WTC11 (cell line): Measurements from ENCODE around the gene IFIT1. TPM values are rescaled to one million over a fixed set of nuclear protein-coding genes. Genes with fewer than 3 reads are reported as not detected.

Experiments
- ATAC-seq: fragments of 200-7000 bp; cut with Tn5 transposase; 2 replicates; pipeline ENCODE4 v1.10.0; 2021; ENCODE audit warnings: mild to moderate bottlenecking, moderate library complexity
- CTCF ChIA-PET: fragments of 300-600 bp; sonication (Branson Sonifier 250); formaldehyde crosslinking; loops from one replicate; lab custom pipeline; 2021; ENCODE audit warnings: antibody characterized with exemption; lab: Charles Lee
- POLR2A ChIA-PET: fragments of 350-600 bp; sonication (Branson Sonifier 250); formaldehyde crosslinking; loops from one replicate; lab custom pipeline; 2021; ENCODE audit warnings: antibody characterized with exemption; lab: Charles Lee
- DNase-seq: peaks from one replicate; pipeline ENCODE4 v3.0.0; 2021; ENCODE audit warnings: low spot score
- H3K27ac Mint-ChIP-seq: 2 replicates; pipeline ENCODE4 v1.8.0; 2021; ENCODE audit warnings: mixed read lengths
- H3K27me3 Mint-ChIP-seq: 2 replicates; pipeline ENCODE4 v1.8.0; 2021; ENCODE audit warnings: low read depth, mild to moderate bottlenecking, moderate library complexity, mixed read lengths
- H3K36me3 Mint-ChIP-seq: 2 replicates; pipeline ENCODE4 v1.8.0; 2021; ENCODE audit warnings: mixed read lengths
- H3K4me1 Mint-ChIP-seq: 2 replicates; pipeline ENCODE4 v1.8.0; 2022; ENCODE audit warnings: mixed read lengths
- H3K4me3 Mint-ChIP-seq: 2 replicates; pipeline ENCODE4 v1.8.0; 2021; ENCODE audit warnings: mild to moderate bottlenecking, moderate library complexity, mixed read lengths
- H3K9me3 Mint-ChIP-seq: 2 replicates; pipeline ENCODE4 v1.8.0; 2021; ENCODE audit warnings: mixed read lengths
- ATF2 ChIP-seq: sonication (generic); formaldehyde crosslinking; IDR thresholded peaks from 2 replicates; pipeline ENCODE4 v1.8.1; 2022; ENCODE audit warnings: low read depth, missing genetic modification reagents, borderline replicate concordance
- ETV6 ChIP-seq: sonication (generic); formaldehyde crosslinking; IDR thresholded peaks from 2 replicates; pipeline ENCODE4 v1.8.1; 2022; ENCODE audit warnings: mild to moderate bottlenecking, missing genetic modification reagents
- FOXP4 ChIP-seq: sonication (generic); formaldehyde crosslinking; IDR thresholded peaks from 2 replicates; pipeline ENCODE4 v1.8.0; 2022; ENCODE audit warnings: mild to moderate bottlenecking, missing genetic modification reagents
- GTF2I ChIP-seq: fragments of 250-450 bp; sonication (Bioruptor Pico); conservative IDR thresholded peaks from 2 replicates; pipeline ENCODE4 v1.4.0; 2021; ENCODE audit warnings: mild to moderate bottlenecking
- HMGA2 ChIP-seq: fragments of 250-450 bp; sonication (Bioruptor Pico); IDR thresholded peaks from 2 replicates; pipeline ENCODE4 v1.4.0; 2021; ENCODE audit warnings: mild to moderate bottlenecking, moderate library complexity
- HMGXB4 ChIP-seq: sonication (generic); formaldehyde crosslinking; IDR thresholded peaks from 2 replicates; pipeline ENCODE4 v1.8.1; 2023; ENCODE audit warnings: mild to moderate bottlenecking, moderate library complexity, missing genetic modification reagents
- PREB ChIP-seq: sonication (generic); formaldehyde crosslinking; IDR thresholded peaks from 2 replicates; pipeline ENCODE4 v1.8.1; 2022; ENCODE audit warnings: mild to moderate bottlenecking, missing genetic modification reagents, moderate library complexity, borderline replicate concordance
- TEAD1 ChIP-seq: sonication (generic); formaldehyde crosslinking; IDR thresholded peaks from 2 replicates; pipeline ENCODE4 v1.8.0; 2022; ENCODE audit warnings: mild to moderate bottlenecking, missing genetic modification reagents
- TP53 ChIP-seq: sonication (generic); formaldehyde crosslinking; IDR thresholded peaks from 2 replicates; pipeline ENCODE4 v1.8.1; 2023; ENCODE audit warnings: mild to moderate bottlenecking, missing genetic modification reagents
- ZNF263 ChIP-seq: sonication (generic); formaldehyde crosslinking; IDR thresholded peaks from 2 replicates; pipeline ENCODE4 v1.8.1; 2022; ENCODE audit warnings: low read depth, mild to moderate bottlenecking, moderate library complexity, missing genetic modification reagents
- ZNF396 ChIP-seq: fragments of 250-450 bp; sonication (Bioruptor Pico); IDR thresholded peaks from 2 replicates; pipeline ENCODE4 v1.8.0; 2021; ENCODE audit warnings: mild to moderate bottlenecking, moderate library complexity, borderline replicate concordance
- ZNF423 ChIP-seq: fragments of 250-450 bp; sonication (Bioruptor Pico); IDR thresholded peaks from 2 replicates; pipeline ENCODE4 v2.1.2; 2022; ENCODE audit warnings: mild to moderate bottlenecking, moderate library complexity
- total RNA-seq: library from RNA; stranded (reverse); gene quantifications from 3 replicates; pipeline ENCODE4 v1.2.3, GENCODE V29; 2021

Gene IFIT1
- total RNA-seq, 1 experiment from 2014 or later, result 1.5 TPM

- TF ChIP-seq PREB (CRISPR knock-in tag), result no peak
- TF ChIP-seq ZNF263 (CRISPR knock-in tag), result no peak
- TF ChIP-seq ZNF396 (CRISPR knock-in tag), result no peak
- no peak for TF ChIP-seq FOXP4
- no peak for TF ChIP-seq TP53 (CRISPR knock-in tag)
- TF ChIP-seq ZNF423 (CRISPR knock-in tag), result no peak
- TF ChIP-seq ATF2 (CRISPR knock-in tag), result no peak
- TF ChIP-seq TEAD1, result no peak
Observed at GRCh38 chr10:89362929-89363328, 29.5 kb upstream of the IFIT1 start (continued).

GRCh38 chr10:89363729-89364442, 28.5 kb upstream of the IFIT1 start:
- Mint-ChIP-seq H3K27ac (no peak overlapping the region), H3K9me3 (peaks cover 6% of the 10 kb centered on the region), H3K4me1 (peaks cover 8% of the 10 kb centered on the region)
- POLR2A ChIA-PET, result interaction anchor here (0.5 kb wide), 1 partner anchor 67 kb away, joined by 3 read pairs; no protein-coding TSS in a partner anchor
- TF ChIP-seq HMGXB4 (no peak), HMGA2 (CRISPR knock-in tag) (no peak), ETV6 (no peak), GTF2I (CRISPR knock-in tag) (no peak)
- TF ChIP-seq, all 79 proteins: peak for 0
- CTCF ChIA-PET, result interaction anchor here (0.7 to 0.8 kb wide), 2 partner anchors 102 to 674 kb away, joined by 4 read pairs; no protein-coding TSS in a partner anchor
- no peaks in the 10 kb centered on the region for H3K36me3 Mint-ChIP-seq
- ATAC-seq (no peak), DNase-seq (no peak)
- no peak overlapping the region for H3K4me3 Mint-ChIP-seq
- no peaks in the 10 kb centered on the region for H3K27me3 Mint-ChIP-seq

- peaks cover 6% of the 10 kb centered on the region for H3K9me3 Mint-ChIP-seq
- H3K27ac Mint-ChIP-seq, result no peak overlapping the region
- ChIA-PET CTCF (interaction anchor here (0.8 to 1.2 kb wide), 2 partner anchors 25 to 157 kb away, joined by 3 read pairs; partner anchors contain the start of gene CH25H), POLR2A (no interaction called here)
- no peaks in the 10 kb centered on the region for H3K27me3 Mint-ChIP-seq
- ATAC-seq, result no peak
- H3K4me1 Mint-ChIP-seq, result peaks cover 12% of the 10 kb centered on the region
- no peak overlapping the region for H3K4me3 Mint-ChIP-seq
- no peak for DNase-seq
- no peak for TF ChIP-seq PREB (CRISPR knock-in tag)
- no peaks in the 10 kb centered on the region for H3K36me3 Mint-ChIP-seq
Observed at GRCh38 chr10:89364531-89364930, 27.9 kb upstream of the IFIT1 start.
